ENCODE measurements around the gene NUDT21. TPM values are rescaled to one million over a fixed set of nuclear protein-coding genes. Genes with fewer than 3 reads are reported as not detected.
A peak's percentile ranks its signal among the peaks of the same experiment; 100 is the strongest.
"Not testable (repeated sequence)": the region's sequence is repeated elsewhere in the genome, so short reads cannot be mapped to it uniquely, and the experiment has no call there.

Gene NUDT21
- total RNA-seq = 10 to 100 TPM; 43.5 to 52.3 TPM

GRCh38 chr16:56450986-56451752 is at the start of gene NUDT21, which contains the start of gene OGFOD1:
TSS of gene NUDT21 (minus strand) at chr16:56451332. CDS start at chr16:56451202, 130 bp downstream.
TSS of gene OGFOD1 (plus strand) at chr16:56451554. CDS start at chr16:56451613, 59 bp downstream.
- TF ChIP-seq CTCF (IDR thresholded peaks at IDR 0.05) = peak; percentile 7
- DNase-seq (ENCODE audit: low spot score) (peak; percentile 90), ATAC-seq (ENCODE audit: insufficient number of reproducible peaks, low FRiP score, low read depth) (peak; percentile 99)
- H3K27ac ChIP-seq = peak within 1 kb of the TSS; percentile 90 to 91
- no peaks in the 10 kb centered on the region for H3K9me3 ChIP-seq
- peak within 1 kb of the TSS; percentile 90 for H3K4me3 ChIP-seq
- no peaks in the 10 kb centered on the region for H3K27me3 ChIP-seq (replicated peaks; ENCODE audit: insufficient read depth)
- peaks cover 7% of the 10 kb centered on the region for H3K36me3 ChIP-seq
- H3K4me1 ChIP-seq (ENCODE audit: control insufficient read depth in 1 of 2, low read depth in 2 of 2) = peaks cover 18 to 43% of the 10 kb centered on the region in 2 donors

- Histone ChIP-seq H3K4me1 (ENCODE audit: control insufficient read depth in 1 of 2, low read depth in 2 of 2) (no peaks in the 10 kb centered on the region), H3K27ac (no peak overlapping the region), H3K36me3 (peaks cover 27% of the 10 kb centered on the region), H3K9me3 (no peaks in the 10 kb centered on the region), H3K27me3 (replicated peaks; ENCODE audit: insufficient read depth) (no peaks in the 10 kb centered on the region), H3K4me3 (no peak overlapping the region)
- TF ChIP-seq CTCF (IDR thresholded peaks at IDR 0.05) = no peak
- no peak for DNase-seq (ENCODE audit: low spot score)
- no peak for ATAC-seq (ENCODE audit: insufficient number of reproducible peaks, low FRiP score, low read depth)
Measured at GRCh38 chr16:56493815-56494214, 42.7 kb upstream of the NUDT21 start.

- Histone ChIP-seq H3K36me3 (peaks cover 20% of the 10 kb centered on the region), H3K4me3 (no peak overlapping the region), H3K9me3 (no peaks in the 10 kb centered on the region), H3K4me1 (ENCODE audit: control insufficient read depth in 1 of 2, low read depth in 2 of 2) (no peaks in the 10 kb centered on the region), H3K27me3 (replicated peaks; ENCODE audit: insufficient read depth) (no peaks in the 10 kb centered on the region), H3K27ac (no peak overlapping the region)
- TF ChIP-seq CTCF (IDR thresholded peaks at IDR 0.05) = no peak
- no peak for DNase-seq (ENCODE audit: low spot score)
- no peak for ATAC-seq (ENCODE audit: insufficient number of reproducible peaks, low FRiP score, low read depth)
Measured at GRCh38 chr16:56493126-56493525, 42.0 kb upstream of the NUDT21 start.

GRCh38 chr16:56491657-56492261 is 40.6 kb upstream of the NUDT21 start:
- no peaks in the 10 kb centered on the region for H3K9me3 ChIP-seq
- peaks cover 9% of the 10 kb centered on the region for H3K36me3 ChIP-seq
- no peak overlapping the region for H3K27ac ChIP-seq
- H3K4me3 ChIP-seq = no peak overlapping the region
- no peaks in the 10 kb centered on the region for H3K4me1 ChIP-seq (ENCODE audit: control insufficient read depth in 1 of 2, low read depth in 2 of 2)
- DNase-seq (ENCODE audit: low spot score) = no peak
- TF ChIP-seq CTCF (IDR thresholded peaks at IDR 0.05) = no peak
- ATAC-seq (ENCODE audit: insufficient number of reproducible peaks, low FRiP score, low read depth) = no peak
- no peaks in the 10 kb centered on the region for H3K27me3 ChIP-seq (replicated peaks; ENCODE audit: insufficient read depth)

- not testable (repeated sequence) for ATAC-seq (ENCODE audit: insufficient number of reproducible peaks, low FRiP score, low read depth); H3K27ac ChIP-seq
- H3K36me3 ChIP-seq = peaks cover 19% of the 10 kb centered on the region
Measured at GRCh38 chr16:56488868-56489267, 37.7 kb upstream of the NUDT21 start.

More at GRCh38 chr16:56488868-56489267, 37.7 kb upstream of the NUDT21 start:
- not testable (repeated sequence) for H3K4me1 ChIP-seq (ENCODE audit: control insufficient read depth in 1 of 2, low read depth in 2 of 2); DNase-seq (ENCODE audit: low spot score); H3K27me3 ChIP-seq (replicated peaks; ENCODE audit: insufficient read depth); H3K9me3 ChIP-seq; H3K4me3 ChIP-seq

All from thoracic aorta (tissue), 2 donors.